GM12878 (cell line): ENCODE data around the gene ZDHHC19. TPM values are rescaled to one million over a fixed set of nuclear protein-coding genes. Genes with fewer than 3 reads are reported as not detected.
A peak's percentile ranks its signal among the peaks of the same experiment; 100 is the strongest.

Source experiments
- CBFB ChIP-seq: IDR thresholded peaks from 2 replicates; pipeline ENCODE4 v1.6.1; 2016; ENCODE audit warnings: antibody characterized with exemption, low read depth
- CEBPB ChIP-seq, 2 experiments: fragments of 150-350 bp in 1 of 2; IDR thresholded peaks; 2 replicates each; pipeline ENCODE4 v1.6.1; 2012 to 2014; ENCODE audit warnings: low read depth in 2 of 2, low read length in 2 of 2, borderline replicate concordance in 1 of 2, inconsistent platforms in 1 of 2
- CHD2 ChIP-seq: IDR thresholded peaks from 2 replicates; pipeline ENCODE4 v1.6.1; 2011; ENCODE audit warnings: low read depth, low read length, improper control_type of control experiment, borderline replicate concordance
- CREB1 ChIP-seq: IDR thresholded peaks from 2 replicates; pipeline ENCODE4 v1.6.1; 2012; ENCODE audit warnings: low read depth, mild to moderate bottlenecking, inconsistent platforms
- CREM ChIP-seq: IDR thresholded peaks from 2 replicates; pipeline ENCODE4 v1.6.1; 2014; ENCODE audit warnings: antibody characterized with exemption, low read depth
- HDAC6 ChIP-seq: fragments of 200-600 bp; sonication (generic); IDR thresholded peaks from one replicate; pipeline ENCODE4 v1.8.0; 2017; ENCODE audit warnings: antibody characterized with exemption; ENCODE audit not compliant: unreplicated experiment
- MEF2A ChIP-seq: IDR thresholded peaks from 2 replicates; pipeline ENCODE4 v1.6.1; 2011; ENCODE audit warnings: low read depth, mild to moderate bottlenecking, low read length, moderate library complexity; ENCODE audit not compliant: insufficient read depth
- NFYB ChIP-seq: IDR thresholded peaks from 2 replicates; pipeline ENCODE4 v1.6.1; 2011; ENCODE audit warnings: low read depth, mild to moderate bottlenecking, low read length, improper control_type of control experiment, moderate library complexity; ENCODE audit not compliant: insufficient read depth
- NR2F1 ChIP-seq: fragments of 450-650 bp; conservative IDR thresholded peaks from 2 replicates; pipeline ENCODE4 v1.6.1; 2017; ENCODE audit warnings: mild to moderate bottlenecking
- NRF1 ChIP-seq: conservative IDR thresholded peaks from 2 replicates; pipeline ENCODE4 v1.6.1; 2011; ENCODE audit warnings: mild to moderate bottlenecking, low read depth, low read length, improper control_type of control experiment
- SIN3A ChIP-seq: IDR thresholded peaks from 2 replicates; pipeline ENCODE4 v1.6.1; 2012; ENCODE audit warnings: low read depth, low read length, improper control_type of control experiment
- SREBF1 ChIP-seq: IDR thresholded peaks from 2 replicates; pipeline ENCODE4 v1.6.1; 2012; ENCODE audit warnings: mild to moderate bottlenecking, low read length
- SREBF2 ChIP-seq: IDR thresholded peaks from 2 replicates; pipeline ENCODE4 v1.6.1; 2012; ENCODE audit warnings: mild to moderate bottlenecking, low read length
- YBX1 ChIP-seq: fragments of 450-650 bp; IDR thresholded peaks from 2 replicates; pipeline ENCODE4 v1.6.1; 2016; ENCODE audit warnings: antibody characterized with exemption
- ZNF274 ChIP-seq: IDR thresholded peaks from one replicate; pipeline ENCODE4 v1.8.0; 2011; ENCODE audit not compliant: insufficient read length, insufficient read depth
- ZNF384 ChIP-seq: IDR thresholded peaks from 2 replicates; pipeline ENCODE4 v1.6.1; 2012; ENCODE audit warnings: low read depth, mild to moderate bottlenecking, low read length, improper control_type of control experiment, borderline replicate concordance
- ZNF687 ChIP-seq: fragments of 450-650 bp; IDR thresholded peaks from 2 replicates; pipeline ENCODE4 v1.6.1; 2017; ENCODE audit warnings: mild to moderate bottlenecking, moderate library complexity
- ZZZ3 ChIP-seq: IDR thresholded peaks from 2 replicates; pipeline ENCODE4 v1.6.1; 2011; ENCODE audit warnings: low read depth; ENCODE audit not compliant: control insufficient read depth, insufficient read length
- polyA plus RNA-seq, 11 experiments: library from polyadenylated mRNA; depleted of rRNA in 4 of 11; unstranded in 6 of 11; stranded (reverse) in 5 of 11; fragments of >200 nt; fragmentation: Nextera tagmentation in 4 of 11; fragmentation: Illumina TruSeq in 1 of 11; extraction: Ambion mirVana in 4 of 11; extraction: Trizol in 1 of 11; gene quantifications; 1 replicate in 1 of 11; 2 replicates in 10 of 11; pipeline versions ENCODE4 v1.2.1 to v1.2.3, GENCODE V29; 2011 to 2016; ENCODE audit warnings: inconsistent platforms in 2 of 11, missing spikeins in 2 of 11, low read depth in 1 of 11
- total RNA-seq, 4 experiments: library from RNA; depleted of rRNA in 3 of 4; stranded (reverse); fragments of >200 nt in 3 of 4; fragmentation: Illumina TruSeq in 1 of 4; extraction: Trizol in 1 of 4; gene quantifications; 2 replicates each; pipeline versions ENCODE4 v1.2.1 to v1.2.3, GENCODE V29; 2013 to 2021
- TF ChIP-seq, protein P1 (sequence below): fragments of 450-650 bp; IDR thresholded peaks from 2 replicates; pipeline ENCODE4 v1.6.1; 2017; ENCODE audit warnings: mild to moderate bottlenecking, moderate library complexity
- TF ChIP-seq, protein P2 (sequence below): IDR thresholded peaks from 2 replicates; pipeline ENCODE4 v1.6.1; 2012; ENCODE audit warnings: low read length, inconsistent platforms

Gene ZDHHC19
- total and polyA plus RNA-seq, 10 of the 15 experiments (the other 5 are each of a cell fraction or from before 2014, with no cell fraction given), result 0.26 TPM; not detected in 9

- TF ChIP-seq ZNF274 (no peak), YBX1 (peak; percentile 75; the same call in 1 of the 2 replicates), SREBF2 (no peak), CHD2 (0 out of 2 replicates have a peak, but pooled peaks have one; percentile 41), CREB1 (no peak), ZNF384 (no peak), ZNF687 (peak; percentile 74), SIN3A (0 out of 2 replicates have a peak, but pooled peaks have one; percentile 47), MEF2A (no peak), SREBF1 (no peak), NR2F1 (no peak; the same call in none of the 2 replicates), HDAC6 (no peak), NFYB (no peak), ZZZ3 (no peak), NRF1 (no peak), CREM (no peak), CEBPB (IDR thresholded peaks at IDR 0.05; ENCODE audit: borderline replicate concordance in 1 of 2, low read depth in 2 of 2, low read length in 2 of 2) (no peak), CBFB (0 out of 2 replicates have a peak, but pooled peaks have one; percentile 7)
- TF ChIP-seq, protein P1, sequence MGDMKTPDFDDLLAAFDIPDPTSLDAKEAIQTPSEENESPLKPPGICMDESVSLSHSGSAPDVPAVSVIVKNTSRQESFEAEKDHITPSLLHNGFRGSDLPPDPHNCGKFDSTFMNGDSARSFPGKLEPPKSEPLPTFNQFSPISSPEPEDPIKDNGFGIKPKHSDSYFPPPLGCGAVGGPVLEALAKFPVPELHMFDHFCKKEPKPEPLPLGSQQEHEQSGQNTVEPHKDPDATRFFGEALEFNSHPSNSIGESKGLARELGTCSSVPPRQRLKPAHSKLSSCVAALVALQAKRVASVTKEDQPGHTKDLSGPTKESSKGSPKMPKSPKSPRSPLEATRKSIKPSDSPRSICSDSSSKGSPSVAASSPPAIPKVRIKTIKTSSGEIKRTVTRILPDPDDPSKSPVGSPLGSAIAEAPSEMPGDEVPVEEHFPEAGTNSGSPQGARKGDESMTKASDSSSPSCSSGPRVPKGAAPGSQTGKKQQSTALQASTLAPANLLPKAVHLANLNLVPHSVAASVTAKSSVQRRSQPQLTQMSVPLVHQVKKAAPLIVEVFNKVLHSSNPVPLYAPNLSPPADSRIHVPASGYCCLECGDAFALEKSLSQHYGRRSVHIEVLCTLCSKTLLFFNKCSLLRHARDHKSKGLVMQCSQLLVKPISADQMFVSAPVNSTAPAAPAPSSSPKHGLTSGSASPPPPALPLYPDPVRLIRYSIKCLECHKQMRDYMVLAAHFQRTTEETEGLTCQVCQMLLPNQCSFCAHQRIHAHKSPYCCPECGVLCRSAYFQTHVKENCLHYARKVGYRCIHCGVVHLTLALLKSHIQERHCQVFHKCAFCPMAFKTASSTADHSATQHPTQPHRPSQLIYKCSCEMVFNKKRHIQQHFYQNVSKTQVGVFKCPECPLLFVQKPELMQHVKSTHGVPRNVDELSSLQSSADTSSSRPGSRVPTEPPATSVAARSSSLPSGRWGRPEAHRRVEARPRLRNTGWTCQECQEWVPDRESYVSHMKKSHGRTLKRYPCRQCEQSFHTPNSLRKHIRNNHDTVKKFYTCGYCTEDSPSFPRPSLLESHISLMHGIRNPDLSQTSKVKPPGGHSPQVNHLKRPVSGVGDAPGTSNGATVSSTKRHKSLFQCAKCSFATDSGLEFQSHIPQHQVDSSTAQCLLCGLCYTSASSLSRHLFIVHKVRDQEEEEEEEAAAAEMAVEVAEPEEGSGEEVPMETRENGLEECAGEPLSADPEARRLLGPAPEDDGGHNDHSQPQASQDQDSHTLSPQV, result 0 out of 2 replicates have a peak, but pooled peaks have one; percentile 55
- TF ChIP-seq, protein P2, sequence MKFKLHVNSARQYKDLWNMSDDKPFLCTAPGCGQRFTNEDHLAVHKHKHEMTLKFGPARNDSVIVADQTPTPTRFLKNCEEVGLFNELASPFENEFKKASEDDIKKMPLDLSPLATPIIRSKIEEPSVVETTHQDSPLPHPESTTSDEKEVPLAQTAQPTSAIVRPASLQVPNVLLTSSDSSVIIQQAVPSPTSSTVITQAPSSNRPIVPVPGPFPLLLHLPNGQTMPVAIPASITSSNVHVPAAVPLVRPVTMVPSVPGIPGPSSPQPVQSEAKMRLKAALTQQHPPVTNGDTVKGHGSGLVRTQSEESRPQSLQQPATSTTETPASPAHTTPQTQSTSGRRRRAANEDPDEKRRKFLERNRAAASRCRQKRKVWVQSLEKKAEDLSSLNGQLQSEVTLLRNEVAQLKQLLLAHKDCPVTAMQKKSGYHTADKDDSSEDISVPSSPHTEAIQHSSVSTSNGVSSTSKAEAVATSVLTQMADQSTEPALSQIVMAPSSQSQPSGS, result no peak
Observed at GRCh38 chr3:196192524-196193051, 18.6 kb downstream of the ZDHHC19 start (continued).
